Stimulated activated CD8-positive, alpha-beta memory T cell treated with anti-CD3 and anti-CD28 coated beads, Interleukin-15, amount 100 ng/mL, for 48 hours (primary cell): ENCODE measurements around the gene CAPN10.

Source experiments
- DNase-seq, 2 donors: peaks; one replicate each; pipeline ENCODE4 v3.0.0-alpha.2; 2020; ENCODE audit warnings: low read depth in 2 of 2

CAPN10 gene

GRCh38 chr2:240574386-240575100 is 12.0 kb upstream of the CAPN10 start:
- no peak for DNase-seq

- DNase-seq, result no peak
Observed at GRCh38 chr2:240575101-240575965, 11.2 kb upstream of the CAPN10 start.

- DNase-seq, result no peak
Observed at GRCh38 chr2:240576036-240576435, 10.5 kb upstream of the CAPN10 start.

GRCh38 chr2:240576436-240577205 is 9.9 kb upstream of the CAPN10 start:
- no peak for DNase-seq

GRCh38 chr2:240577281-240578109 is 9.0 kb upstream of the CAPN10 start:
- DNase-seq, result no peak

GRCh38 chr2:240578110-240578450 is 8.5 kb upstream of the CAPN10 start:
- no peak for DNase-seq

GRCh38 chr2:240578488-240578887 is 8.0 kb upstream of the CAPN10 start:
- no peak for DNase-seq

GRCh38 chr2:240579071-240579762 is 7.3 kb upstream of the CAPN10 start:
- no peak for DNase-seq

GRCh38 chr2:240579771-240580614 is 6.5 kb upstream of the CAPN10 start:
- peak in 1 of 2 donors; percentile 62 for DNase-seq

GRCh38 chr2:240581811-240582210 is 4.7 kb upstream of the CAPN10 start:
- no peak for DNase-seq

- DNase-seq, result no peak
Observed at GRCh38 chr2:240582781-240583180, 3.8 kb upstream of the CAPN10 start.

- DNase-seq, result no peak
Observed at GRCh38 chr2:240583774-240584173, 2.8 kb upstream of the CAPN10 start.

- no peak for DNase-seq
Observed at GRCh38 chr2:240584486-240585031, 2.0 kb upstream of the CAPN10 start.

GRCh38 chr2:240585101-240585500 is 1.4 kb upstream of the CAPN10 start:
- no peak for DNase-seq

GRCh38 chr2:240585681-240586197 is 795 bp upstream of the CAPN10 start:
- no peak for DNase-seq

- peak in 1 of 2 donors; percentile 32 for DNase-seq
Observed at GRCh38 chr2:240586919-240587800, 626 bp downstream of the CAPN10 start.

GRCh38 chr2:240588006-240588655 is 1.6 kb downstream of the CAPN10 start:
- no peak for DNase-seq

GRCh38 chr2:240588669-240589068 is 2.1 kb downstream of the CAPN10 start:
- DNase-seq, result no peak
